ENCODE measurements around the gene ROCK1. TPM values are rescaled to one million over a fixed set of nuclear protein-coding genes. Genes with fewer than 3 reads are reported as not detected.
"Not testable (repeated sequence)": the region's sequence is repeated elsewhere in the genome, so short reads cannot be mapped to it uniquely, and the experiment has no call there.

ROCK1 gene
- total RNA-seq, 1 donor from 2014 or later: 41.9 TPM

GRCh38 chr18:21056545-21056944, 55.1 kb downstream of the ROCK1 start:
- no peak for DNase-seq (ENCODE audit: extremely low read depth, low read depth, low spot score)

- DNase-seq (ENCODE audit: extremely low read depth, low read depth, low spot score): no peak
These were observed 57.3 kb downstream of the ROCK1 start for GRCh38 chr18:21054252-21054821.

DNA sequence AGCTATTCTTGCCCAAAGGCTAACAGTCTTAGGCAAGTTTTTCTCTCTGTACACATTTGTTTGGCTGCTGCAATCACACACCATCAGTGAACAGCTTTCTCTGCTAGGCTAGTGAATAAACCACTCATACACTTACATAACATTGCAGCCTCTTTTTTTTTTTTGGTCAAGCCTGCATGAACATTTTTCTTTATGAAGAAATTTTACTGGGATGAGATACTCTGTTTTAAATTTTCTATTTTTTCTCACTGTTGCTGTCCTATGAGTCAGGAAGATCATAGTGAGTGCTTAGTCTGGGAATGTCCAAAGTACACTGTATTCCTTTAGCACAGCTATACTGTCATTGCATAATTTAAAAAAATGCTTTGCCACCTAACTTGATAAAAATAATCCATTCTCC, 58.5 kb downstream of the ROCK1 start:
- no peak for DNase-seq (ENCODE audit: extremely low read depth, low read depth, low spot score)

GRCh38 chr18:21052385-21052784, 59.2 kb downstream of the ROCK1 start:
- no peak for DNase-seq (ENCODE audit: extremely low read depth, low read depth, low spot score)

DNA sequence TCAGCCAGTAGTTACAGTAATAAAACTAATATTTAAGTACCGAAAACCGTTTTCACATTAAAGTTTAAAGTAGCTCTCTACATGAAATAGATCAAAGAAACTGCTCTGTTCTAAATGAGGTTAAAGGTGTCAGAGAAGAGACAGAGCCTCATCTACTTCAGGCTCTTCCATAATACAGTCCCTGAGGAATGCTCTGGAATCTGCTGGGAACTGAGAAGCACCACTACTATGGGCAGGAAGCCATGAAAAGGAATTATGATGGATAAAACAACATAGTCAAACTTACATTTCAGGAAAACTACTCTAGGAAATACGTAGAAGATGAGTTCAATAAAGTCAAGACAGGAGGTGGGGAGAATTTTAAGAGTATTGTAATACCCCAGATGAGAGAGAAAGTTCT, 60.0 kb downstream of the ROCK1 start:
- DNase-seq (ENCODE audit: extremely low read depth, low read depth, low spot score): no peak

DNA sequence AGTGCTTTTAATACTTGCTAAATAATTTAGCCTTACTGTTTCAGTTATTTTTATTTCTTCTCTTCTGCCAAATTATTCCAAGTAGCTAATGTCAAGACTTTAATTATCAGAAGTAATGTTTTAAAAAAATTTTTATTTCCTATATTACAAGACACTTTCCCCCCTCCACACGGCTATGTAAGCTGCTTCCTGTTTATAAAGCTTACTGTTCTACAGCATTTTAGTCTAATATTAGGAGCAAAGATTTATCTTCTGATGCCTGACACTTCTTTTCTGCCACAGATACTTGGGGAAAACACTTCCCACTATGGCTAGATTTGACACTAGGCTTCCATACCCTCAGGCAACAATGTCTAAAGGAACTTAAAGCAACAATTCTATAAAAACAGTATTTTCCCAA, 62.3 kb downstream of the ROCK1 start:
- no peak for DNase-seq (ENCODE audit: extremely low read depth, low read depth, low spot score)

DNA sequence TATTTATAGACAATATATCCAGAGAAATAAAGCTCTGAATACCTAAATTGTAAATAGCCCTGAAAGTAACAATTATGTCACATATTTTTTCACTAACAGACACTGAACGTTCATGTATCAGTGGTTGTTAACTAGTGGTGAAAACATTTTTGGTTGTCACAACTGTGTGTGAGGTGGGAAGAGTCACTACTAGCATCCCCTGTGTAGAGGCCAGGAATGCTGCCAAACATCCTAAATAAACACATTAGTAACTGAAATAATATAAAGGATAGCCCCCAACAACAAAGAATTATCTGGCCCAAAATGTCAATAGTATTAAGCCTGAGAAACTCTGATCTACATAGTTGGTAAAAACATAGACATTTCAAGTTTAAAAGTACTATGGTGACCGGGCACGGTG, 64.5 kb downstream of the ROCK1 start:
- no peak for DNase-seq (ENCODE audit: extremely low read depth, low read depth, low spot score)

- DNase-seq (ENCODE audit: extremely low read depth, low read depth, low spot score): no peak
These were observed 71.1 kb downstream of the ROCK1 start for GRCh38 chr18:21040466-21040865.

DNA sequence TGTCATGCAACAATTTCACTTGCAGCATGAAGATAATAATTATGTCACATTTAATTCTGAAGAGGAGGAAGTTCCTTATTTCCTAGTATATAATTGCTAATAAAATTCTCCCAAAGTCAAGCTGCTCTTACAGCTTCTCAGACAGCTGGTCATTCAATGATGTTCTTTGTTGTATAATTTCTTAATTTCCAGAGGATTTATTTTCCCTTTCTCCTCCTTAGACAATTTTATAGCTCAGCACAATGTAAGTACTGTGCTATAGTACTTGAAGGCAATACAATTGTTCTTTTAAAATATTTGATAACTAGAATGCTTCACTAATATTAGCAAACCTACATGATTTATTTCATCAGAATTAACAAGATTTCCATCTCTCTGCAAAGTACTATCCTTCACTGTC, 73.4 kb downstream of the ROCK1 start:
- DNase-seq (ENCODE audit: extremely low read depth, low read depth, low spot score): no peak

DNA sequence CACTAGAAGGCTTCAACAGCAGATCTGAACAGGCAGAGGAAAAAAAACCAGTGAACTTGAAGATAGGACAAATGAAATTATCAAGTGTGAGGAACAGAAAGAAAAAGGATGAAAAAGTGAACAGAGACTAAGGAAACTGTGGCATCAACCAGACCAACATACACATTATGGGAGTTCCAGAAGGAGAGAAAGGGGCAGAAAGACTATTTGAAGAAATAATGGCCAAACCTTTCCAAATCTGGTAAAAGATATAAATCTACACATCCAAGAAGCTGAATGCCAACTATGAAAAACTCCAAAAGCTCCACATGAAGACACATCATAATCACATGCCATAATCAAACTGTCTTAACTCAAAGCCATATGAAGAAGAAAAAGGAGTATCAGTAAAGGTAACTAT, 79.8 kb downstream of the ROCK1 start:
- DNase-seq (ENCODE audit: extremely low read depth, low read depth, low spot score): no peak

GRCh38 chr18:21018257-21018656, 93.4 kb downstream of the ROCK1 start:
- DNase-seq (ENCODE audit: extremely low read depth, low read depth, low spot score): not testable (repeated sequence)

- DNase-seq (ENCODE audit: extremely low read depth, low read depth, low spot score): no peak
These were observed 99.3 kb downstream of the ROCK1 start for GRCh38 chr18:21012308-21012707.

DNA sequence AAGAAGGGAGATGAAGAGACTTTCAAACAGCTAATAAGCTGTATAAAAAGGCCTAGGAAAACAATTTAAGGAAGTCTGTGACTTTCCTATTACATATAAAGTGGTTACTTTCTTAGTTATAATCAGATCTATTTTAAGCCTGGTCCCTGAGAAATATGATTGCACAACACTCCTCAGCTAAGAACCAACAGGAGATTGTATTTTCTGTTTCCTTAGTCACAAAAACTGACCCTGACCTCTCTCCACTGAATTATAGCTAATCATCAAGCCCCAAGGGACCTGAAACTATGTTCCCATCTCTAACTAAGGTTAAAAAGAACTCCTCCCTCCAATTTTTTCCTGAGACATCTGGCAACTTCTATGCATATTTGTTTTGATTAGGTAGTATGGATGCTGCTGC, 106.9 kb downstream of the ROCK1 start:
- no peak for DNase-seq (ENCODE audit: extremely low read depth, low read depth, low spot score)

DNA sequence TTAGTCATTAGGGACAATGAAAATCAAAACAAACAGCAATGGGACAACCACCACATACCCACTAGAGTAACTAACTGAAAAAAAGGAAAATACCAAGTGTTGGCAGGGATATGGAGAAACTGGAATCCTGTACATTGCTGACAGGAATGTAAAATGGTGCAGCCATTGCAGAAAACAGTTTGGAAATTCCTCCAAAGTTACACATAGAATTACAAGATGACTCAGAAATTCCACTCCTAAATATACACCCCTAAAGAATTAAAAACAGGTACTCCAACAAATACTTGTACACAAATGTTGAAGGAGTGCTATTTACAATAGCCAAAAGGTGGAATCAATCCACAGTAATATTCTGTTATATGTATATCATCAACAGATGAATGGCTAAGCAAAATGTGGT, 110.9 kb downstream of the ROCK1 start:
- no peak for DNase-seq (ENCODE audit: extremely low read depth, low read depth, low spot score)

DNA sequence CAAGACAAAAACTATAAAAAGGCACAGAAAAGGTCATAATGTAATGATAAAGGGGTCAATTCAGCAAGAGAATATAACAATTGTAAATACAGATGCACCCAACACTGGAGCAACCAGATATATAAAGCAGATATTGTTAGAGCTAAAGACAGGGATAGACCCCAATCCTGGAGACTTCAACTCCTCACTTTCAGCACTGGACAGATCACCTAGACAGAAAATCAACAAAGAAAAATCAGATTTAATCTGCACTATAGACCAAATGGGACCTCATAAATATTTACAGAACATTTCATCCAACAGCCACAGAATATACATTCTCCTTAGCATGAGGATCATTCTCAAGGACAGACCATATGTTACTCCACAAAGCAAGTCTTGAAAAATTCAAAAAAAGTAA, 114.2 kb downstream of the ROCK1 start:
- DNase-seq (ENCODE audit: extremely low read depth, low read depth, low spot score): no peak

- no peak for DNase-seq (ENCODE audit: extremely low read depth, low read depth, low spot score)
These were observed 115.2 kb downstream of the ROCK1 start for GRCh38 chr18:20996418-20996817.

GRCh38 chr18:20988726-20989125, 122.9 kb downstream of the ROCK1 start:
- DNase-seq (ENCODE audit: extremely low read depth, low read depth, low spot score): no peak

GRCh38 chr18:20975077-20975476, 136.5 kb downstream of the ROCK1 start:
- no peak for DNase-seq (ENCODE audit: extremely low read depth, low read depth, low spot score)

- DNase-seq (ENCODE audit: extremely low read depth, low read depth, low spot score): no peak
These were observed 139.7 kb downstream of the ROCK1 start for GRCh38 chr18:20971886-20972267.

DNA sequence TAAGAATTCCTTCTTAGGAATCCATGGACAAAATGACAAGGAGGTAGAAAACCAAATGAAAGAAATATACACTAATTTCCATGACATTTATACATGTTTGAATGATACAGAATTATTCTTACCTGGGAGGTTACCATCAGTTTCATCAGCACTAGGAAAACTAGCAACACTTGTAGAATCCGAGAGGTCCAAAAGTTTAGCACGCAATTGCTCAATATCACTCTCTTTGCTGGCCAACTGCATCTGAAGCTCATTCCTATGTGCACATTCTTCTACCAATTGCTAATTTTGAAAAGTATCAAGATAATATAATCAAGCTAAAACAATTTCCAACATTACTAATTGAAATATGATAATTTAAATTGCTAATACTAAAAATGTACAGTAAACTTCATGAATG, 144.8 kb downstream of the ROCK1 start:
- no peak for DNase-seq (ENCODE audit: extremely low read depth, low read depth, low spot score)

GRCh38 chr18:20963027-20963426, 148.6 kb downstream of the ROCK1 start:
- DNase-seq (ENCODE audit: extremely low read depth, low read depth, low spot score): no peak

DNA sequence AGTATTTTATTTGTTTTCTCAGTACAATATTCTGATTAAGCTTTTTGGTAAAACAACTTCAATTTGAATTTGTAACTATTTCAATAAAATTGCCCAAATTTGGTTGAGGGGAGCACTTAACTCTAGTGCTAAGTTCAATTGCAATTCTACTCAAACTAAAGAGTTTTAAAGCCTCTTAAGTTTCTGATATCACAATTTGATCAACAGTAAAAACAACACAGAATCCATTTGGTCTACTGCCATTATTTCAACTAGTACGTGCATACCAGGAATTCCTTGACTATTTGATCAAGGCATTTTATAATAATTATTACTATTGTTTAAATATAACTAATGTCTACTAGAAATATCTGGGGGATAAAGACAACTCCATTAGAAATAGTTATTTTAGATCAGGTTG, 150.9 kb downstream of the ROCK1 start:
- DNase-seq (ENCODE audit: extremely low read depth, low read depth, low spot score): no peak

GRCh38 chr18:20950827-20951226, 160.8 kb downstream of the ROCK1 start:
- DNase-seq (ENCODE audit: extremely low read depth, low read depth, low spot score): not testable (repeated sequence)

Data from glomerular endothelial cell (primary cell).